ENCODE results near the gene UBASH3A.
A peak's percentile ranks its signal among the peaks of the same experiment; 100 is the strongest.

UBASH3A gene

GRCh38 chr21:42411197-42411869, 7.6 kb downstream of the UBASH3A start:
- TF ChIP-seq CTCF (IDR thresholded peaks at IDR 0.05; ENCODE audit: borderline replicate concordance, extremely low read depth, low read length, poor library complexity, severe bottlenecking) (peak; percentile 49), EZH2 (IDR thresholded peaks at IDR 0.05; ENCODE audit: borderline replicate concordance, low read depth, low read length, severe bottlenecking) (no peak)
- H3K4me1 ChIP-seq (ENCODE audit: insufficient read depth, low read length), result peaks cover 36% of the 10 kb centered on the region
- peaks cover 16% of the 10 kb centered on the region; the same call in 1 of the 2 replicates for H4K20me1 ChIP-seq (ENCODE audit: insufficient read depth, low read length)
- H3K4me2 ChIP-seq (ENCODE audit: insufficient read depth, low read length), result no peak overlapping the region
- no peak overlapping the region for H3K4me3 ChIP-seq (ENCODE audit: low read depth in 1 of 2, low read length in 2 of 2)
- H2AFZ ChIP-seq (ENCODE audit: low read depth, low read length), result no peak overlapping the region
- peaks cover 76% of the 10 kb centered on the region for H3K79me2 ChIP-seq (ENCODE audit: insufficient read depth, low read length)
- peak; percentile 52 for DNase-seq
- no peaks in the 10 kb centered on the region for H3K27me3 ChIP-seq (ENCODE audit: insufficient read depth, low read length, poor library complexity)
- peaks cover 96% of the 10 kb centered on the region for H3K36me3 ChIP-seq (ENCODE audit: insufficient read depth, low read length)
- peak overlapping the region; percentile 34 for H3K27ac ChIP-seq (ENCODE audit: low read length)
- H3K9ac ChIP-seq (ENCODE audit: low read depth, low read length), result no peak overlapping the region
- H3K9me3 ChIP-seq (ENCODE audit: insufficient read depth, low read length, severe bottlenecking), result no peaks in the 10 kb centered on the region
- ATAC-seq (ENCODE audit: insufficient read depth, low read depth), result peak; percentile 66

GRCh38 chr21:42411891-42412635, 8.4 kb downstream of the UBASH3A start:
- no peak overlapping the region for H2AFZ ChIP-seq (ENCODE audit: low read depth, low read length)
- no peaks in the 10 kb centered on the region for H3K9me3 ChIP-seq (ENCODE audit: insufficient read depth, low read length, severe bottlenecking)
- H3K9ac ChIP-seq (ENCODE audit: low read depth, low read length), result no peak overlapping the region
- H3K4me3 ChIP-seq (ENCODE audit: low read depth in 1 of 2, low read length in 2 of 2), result no peak overlapping the region
- no peak overlapping the region for H3K4me2 ChIP-seq (ENCODE audit: insufficient read depth, low read length)
- H3K27me3 ChIP-seq (ENCODE audit: insufficient read depth, low read length, poor library complexity), result no peaks in the 10 kb centered on the region
- TF ChIP-seq EZH2 (IDR thresholded peaks at IDR 0.05; ENCODE audit: borderline replicate concordance, low read depth, low read length, severe bottlenecking) (no peak), CTCF (IDR thresholded peaks at IDR 0.05; ENCODE audit: borderline replicate concordance, extremely low read depth, low read length, poor library complexity, severe bottlenecking) (no peak)
- ATAC-seq (ENCODE audit: insufficient read depth, low read depth) (no peak), DNase-seq (no peak)
- peaks cover 97% of the 10 kb centered on the region for H3K36me3 ChIP-seq (ENCODE audit: insufficient read depth, low read length)
- H3K4me1 ChIP-seq (ENCODE audit: insufficient read depth, low read length), result peaks cover 28% of the 10 kb centered on the region
- peak overlapping the region; percentile 34; the same call in 1 of the 2 replicates for H3K27ac ChIP-seq (ENCODE audit: low read length)
- peaks cover 69% of the 10 kb centered on the region for H3K79me2 ChIP-seq (ENCODE audit: insufficient read depth, low read length)
- H4K20me1 ChIP-seq (ENCODE audit: insufficient read depth, low read length), result peaks cover 16% of the 10 kb centered on the region; the same call in 1 of the 2 replicates

GRCh38 chr21:42412636-42412933, 8.9 kb downstream of the UBASH3A start:
- Histone ChIP-seq H3K9ac (ENCODE audit: low read depth, low read length) (no peak overlapping the region), H3K36me3 (ENCODE audit: insufficient read depth, low read length) (peaks cover 97% of the 10 kb centered on the region), H4K20me1 (ENCODE audit: insufficient read depth, low read length) (peaks cover 16% of the 10 kb centered on the region; the same call in 1 of the 2 replicates), H3K4me2 (ENCODE audit: insufficient read depth, low read length) (no peak overlapping the region), H3K27me3 (ENCODE audit: insufficient read depth, low read length, poor library complexity) (no peaks in the 10 kb centered on the region), H3K79me2 (ENCODE audit: insufficient read depth, low read length) (peaks cover 64% of the 10 kb centered on the region), H3K27ac (ENCODE audit: low read length) (peak overlapping the region; percentile 34; the same call in 1 of the 2 replicates), H3K9me3 (ENCODE audit: insufficient read depth, low read length, severe bottlenecking) (no peaks in the 10 kb centered on the region), H2AFZ (ENCODE audit: low read depth, low read length) (no peak overlapping the region), H3K4me1 (ENCODE audit: insufficient read depth, low read length) (peaks cover 23% of the 10 kb centered on the region), H3K4me3 (ENCODE audit: low read depth in 1 of 2, low read length in 2 of 2) (no peak overlapping the region)
- DNase-seq, result no peak
- ATAC-seq (ENCODE audit: insufficient read depth, low read depth), result no peak
- no peak for TF ChIP-seq EZH2 (IDR thresholded peaks at IDR 0.05; ENCODE audit: borderline replicate concordance, low read depth, low read length, severe bottlenecking)
- no peak for TF ChIP-seq CTCF (IDR thresholded peaks at IDR 0.05; ENCODE audit: borderline replicate concordance, extremely low read depth, low read length, poor library complexity, severe bottlenecking)
